WTC11 (cell line): ENCODE results near the gene NR3C1. TPM values are rescaled to one million over a fixed set of nuclear protein-coding genes. Genes with fewer than 3 reads are reported as not detected.

ENCODE experiments used
- ATAC-seq: fragments of 200-7000 bp; cut with Tn5 transposase; 2 replicates; pipeline ENCODE4 v1.10.0; 2021; ENCODE audit warnings: mild to moderate bottlenecking, moderate library complexity
- CTCF ChIA-PET: fragments of 300-600 bp; sonication (Branson Sonifier 250); formaldehyde crosslinking; loops from one replicate; lab custom pipeline; 2021; ENCODE audit warnings: antibody characterized with exemption; lab: Charles Lee
- POLR2A ChIA-PET: fragments of 350-600 bp; sonication (Branson Sonifier 250); formaldehyde crosslinking; loops from one replicate; lab custom pipeline; 2021; ENCODE audit warnings: antibody characterized with exemption; lab: Charles Lee
- DNase-seq: peaks from one replicate; pipeline ENCODE4 v3.0.0; 2021; ENCODE audit warnings: low spot score
- H3K27ac Mint-ChIP-seq: 2 replicates; pipeline ENCODE4 v1.8.0; 2021; ENCODE audit warnings: mixed read lengths
- H3K27me3 Mint-ChIP-seq: 2 replicates; pipeline ENCODE4 v1.8.0; 2021; ENCODE audit warnings: low read depth, mild to moderate bottlenecking, moderate library complexity, mixed read lengths
- H3K36me3 Mint-ChIP-seq: 2 replicates; pipeline ENCODE4 v1.8.0; 2021; ENCODE audit warnings: mixed read lengths
- H3K4me1 Mint-ChIP-seq: 2 replicates; pipeline ENCODE4 v1.8.0; 2022; ENCODE audit warnings: mixed read lengths
- H3K4me3 Mint-ChIP-seq: 2 replicates; pipeline ENCODE4 v1.8.0; 2021; ENCODE audit warnings: mild to moderate bottlenecking, moderate library complexity, mixed read lengths
- H3K9me3 Mint-ChIP-seq: 2 replicates; pipeline ENCODE4 v1.8.0; 2021; ENCODE audit warnings: mixed read lengths
- CREB1 ChIP-seq: sonication (generic); formaldehyde crosslinking; IDR thresholded peaks from 2 replicates; pipeline ENCODE4 v1.8.0; 2023; ENCODE audit warnings: mild to moderate bottlenecking, missing genetic modification reagents
- FOXJ3 ChIP-seq: sonication (generic); formaldehyde crosslinking; IDR thresholded peaks from 2 replicates; pipeline ENCODE4 v1.9.0; 2021; ENCODE audit warnings: missing genetic modification reagents, mild to moderate bottlenecking, borderline replicate concordance
- GRHL2 ChIP-seq: fragments of 250-450 bp; sonication (Bioruptor Pico); IDR thresholded peaks from 2 replicates; pipeline ENCODE4 v1.8.0; 2022; ENCODE audit warnings: mild to moderate bottlenecking, moderate library complexity; ENCODE audit not compliant: insufficient replicate concordance, severe bottlenecking
- HMGA2 ChIP-seq: fragments of 250-450 bp; sonication (Bioruptor Pico); IDR thresholded peaks from 2 replicates; pipeline ENCODE4 v1.4.0; 2021; ENCODE audit warnings: mild to moderate bottlenecking, moderate library complexity
- IRF2 ChIP-seq: sonication (generic); formaldehyde crosslinking; IDR thresholded peaks from 2 replicates; pipeline ENCODE4 v1.8.0; 2022; ENCODE audit warnings: low read depth, missing genetic modification reagents, borderline replicate concordance
- JUN ChIP-seq: sonication (generic); formaldehyde crosslinking; IDR thresholded peaks from 2 replicates; pipeline ENCODE4 v1.8.0; 2023; ENCODE audit warnings: mild to moderate bottlenecking, missing genetic modification reagents
- MYBL2 ChIP-seq: sonication (generic); formaldehyde crosslinking; IDR thresholded peaks from 2 replicates; pipeline ENCODE4 v1.8.1; 2023; ENCODE audit warnings: mild to moderate bottlenecking, moderate library complexity, missing genetic modification reagents
- NR3C1 ChIP-seq: sonication (generic); formaldehyde crosslinking; conservative IDR thresholded peaks from 2 replicates; pipeline ENCODE4 v1.8.1; 2023; ENCODE audit warnings: low read depth, mild to moderate bottlenecking, missing genetic modification reagents
- PRRX2 ChIP-seq: fragments of 250-450 bp; sonication (Bioruptor Pico); IDR thresholded peaks from 2 replicates; pipeline ENCODE4 v1.8.0; 2021; ENCODE audit warnings: mild to moderate bottlenecking
- SP1 ChIP-seq: sonication (generic); formaldehyde crosslinking; conservative IDR thresholded peaks from 2 replicates; pipeline ENCODE4 v1.8.1; 2022; ENCODE audit warnings: missing genetic modification reagents
- TEAD1 ChIP-seq: sonication (generic); formaldehyde crosslinking; IDR thresholded peaks from 2 replicates; pipeline ENCODE4 v1.8.0; 2022; ENCODE audit warnings: mild to moderate bottlenecking, missing genetic modification reagents
- total RNA-seq: library from RNA; stranded (reverse); gene quantifications from 3 replicates; pipeline ENCODE4 v1.2.3, GENCODE V29; 2021
- TF ChIP-seq, protein P1 (sequence below): sonication (generic); formaldehyde crosslinking; conservative IDR thresholded peaks from 2 replicates; pipeline ENCODE4 v1.8.1; 2023; ENCODE audit warnings: mild to moderate bottlenecking, low read depth, missing genetic modification reagents, moderate library complexity
- TF ChIP-seq, protein P2 (sequence below): sonication (generic); formaldehyde crosslinking; IDR thresholded peaks from 2 replicates; pipeline ENCODE4 v1.8.0; 2023; ENCODE audit warnings: mild to moderate bottlenecking, missing genetic modification reagents
- TF ChIP-seq, protein P3 (sequence below): sonication (generic); formaldehyde crosslinking; conservative IDR thresholded peaks from 2 replicates; pipeline ENCODE4 v1.8.1; 2022; ENCODE audit warnings: mild to moderate bottlenecking, missing genetic modification reagents
- TF ChIP-seq, protein P4 (sequence below): sonication (generic); formaldehyde crosslinking; IDR thresholded peaks from 2 replicates; pipeline ENCODE4 v1.8.0; 2022; ENCODE audit warnings: mild to moderate bottlenecking, missing genetic modification reagents
- TF ChIP-seq, protein P5 (sequence below): fragments of 250-450 bp; sonication (Bioruptor Pico); IDR thresholded peaks from 2 replicates; pipeline ENCODE4 v1.9.0; 2021; ENCODE audit warnings: mild to moderate bottlenecking
- TF ChIP-seq, protein P6 (sequence below): fragments of 250-450 bp; sonication (Bioruptor Pico); IDR thresholded peaks from 2 replicates; pipeline ENCODE4 v1.9.0; 2021; ENCODE audit warnings: moderate library complexity, mild to moderate bottlenecking, inconsistent platforms, borderline replicate concordance
- TF ChIP-seq, protein P7 (sequence below): fragments of 250-450 bp; sonication (Bioruptor Pico); IDR thresholded peaks from 2 replicates; pipeline ENCODE4 v1.9.0; 2021; ENCODE audit warnings: mild to moderate bottlenecking

NR3C1 gene
- total RNA-seq, 1 experiment from 2014 or later, result 15.0 TPM

DNA sequence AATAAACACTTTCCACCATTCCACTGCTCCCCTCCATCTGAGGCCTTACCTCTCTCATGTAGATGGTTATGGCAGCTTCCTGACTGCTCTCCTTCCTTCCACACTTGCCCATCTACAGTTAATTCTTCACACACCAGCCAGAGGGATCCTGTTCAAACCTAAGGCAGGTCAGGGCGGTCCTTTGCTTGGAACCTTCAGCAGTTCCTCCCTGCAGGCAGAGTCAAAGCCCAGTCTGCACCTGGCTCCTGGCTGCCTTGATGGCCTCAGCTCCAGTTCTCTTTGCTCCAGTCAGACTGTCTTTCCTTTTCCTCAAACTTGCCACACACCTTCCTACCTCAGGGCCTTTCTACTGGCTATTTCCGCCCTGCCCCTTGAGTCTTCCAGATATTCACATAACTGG lies 30.2 kb upstream of the NR3C1 start:
- no peak for TF ChIP-seq JUN
- no peak for TF ChIP-seq MYBL2
- no peak for TF ChIP-seq SP1 (CRISPR knock-in tag)
- TF ChIP-seq, protein P1, sequence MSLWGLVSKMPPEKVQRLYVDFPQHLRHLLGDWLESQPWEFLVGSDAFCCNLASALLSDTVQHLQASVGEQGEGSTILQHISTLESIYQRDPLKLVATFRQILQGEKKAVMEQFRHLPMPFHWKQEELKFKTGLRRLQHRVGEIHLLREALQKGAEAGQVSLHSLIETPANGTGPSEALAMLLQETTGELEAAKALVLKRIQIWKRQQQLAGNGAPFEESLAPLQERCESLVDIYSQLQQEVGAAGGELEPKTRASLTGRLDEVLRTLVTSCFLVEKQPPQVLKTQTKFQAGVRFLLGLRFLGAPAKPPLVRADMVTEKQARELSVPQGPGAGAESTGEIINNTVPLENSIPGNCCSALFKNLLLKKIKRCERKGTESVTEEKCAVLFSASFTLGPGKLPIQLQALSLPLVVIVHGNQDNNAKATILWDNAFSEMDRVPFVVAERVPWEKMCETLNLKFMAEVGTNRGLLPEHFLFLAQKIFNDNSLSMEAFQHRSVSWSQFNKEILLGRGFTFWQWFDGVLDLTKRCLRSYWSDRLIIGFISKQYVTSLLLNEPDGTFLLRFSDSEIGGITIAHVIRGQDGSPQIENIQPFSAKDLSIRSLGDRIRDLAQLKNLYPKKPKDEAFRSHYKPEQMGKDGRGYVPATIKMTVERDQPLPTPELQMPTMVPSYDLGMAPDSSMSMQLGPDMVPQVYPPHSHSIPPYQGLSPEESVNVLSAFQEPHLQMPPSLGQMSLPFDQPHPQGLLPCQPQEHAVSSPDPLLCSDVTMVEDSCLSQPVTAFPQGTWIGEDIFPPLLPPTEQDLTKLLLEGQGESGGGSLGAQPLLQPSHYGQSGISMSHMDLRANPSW (CRISPR knock-in tag), result no peak
- no peak for TF ChIP-seq TEAD1 (CRISPR knock-in tag)
- TF ChIP-seq, protein P2, sequence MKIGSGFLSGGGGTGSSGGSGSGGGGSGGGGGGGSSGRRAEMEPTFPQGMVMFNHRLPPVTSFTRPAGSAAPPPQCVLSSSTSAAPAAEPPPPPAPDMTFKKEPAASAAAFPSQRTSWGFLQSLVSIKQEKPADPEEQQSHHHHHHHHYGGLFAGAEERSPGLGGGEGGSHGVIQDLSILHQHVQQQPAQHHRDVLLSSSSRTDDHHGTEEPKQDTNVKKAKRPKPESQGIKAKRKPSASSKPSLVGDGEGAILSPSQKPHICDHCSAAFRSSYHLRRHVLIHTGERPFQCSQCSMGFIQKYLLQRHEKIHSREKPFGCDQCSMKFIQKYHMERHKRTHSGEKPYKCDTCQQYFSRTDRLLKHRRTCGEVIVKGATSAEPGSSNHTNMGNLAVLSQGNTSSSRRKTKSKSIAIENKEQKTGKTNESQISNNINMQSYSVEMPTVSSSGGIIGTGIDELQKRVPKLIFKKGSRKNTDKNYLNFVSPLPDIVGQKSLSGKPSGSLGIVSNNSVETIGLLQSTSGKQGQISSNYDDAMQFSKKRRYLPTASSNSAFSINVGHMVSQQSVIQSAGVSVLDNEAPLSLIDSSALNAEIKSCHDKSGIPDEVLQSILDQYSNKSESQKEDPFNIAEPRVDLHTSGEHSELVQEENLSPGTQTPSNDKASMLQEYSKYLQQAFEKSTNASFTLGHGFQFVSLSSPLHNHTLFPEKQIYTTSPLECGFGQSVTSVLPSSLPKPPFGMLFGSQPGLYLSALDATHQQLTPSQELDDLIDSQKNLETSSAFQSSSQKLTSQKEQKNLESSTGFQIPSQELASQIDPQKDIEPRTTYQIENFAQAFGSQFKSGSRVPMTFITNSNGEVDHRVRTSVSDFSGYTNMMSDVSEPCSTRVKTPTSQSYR (CRISPR knock-in tag), result no peak
- ATAC-seq, result peak; percentile 41
- DNase-seq, result no peak
- Mint-ChIP-seq H3K4me3 (no peak overlapping the region), H3K27me3 (no peaks in the 10 kb centered on the region), H3K27ac (no peak overlapping the region), H3K36me3 (no peaks in the 10 kb centered on the region), H3K9me3 (no peaks in the 10 kb centered on the region), H3K4me1 (peaks cover 22% of the 10 kb centered on the region)
- ChIA-PET POLR2A (no interaction called here), CTCF (interaction anchor here (1.5 kb wide), 1 partner anchor 30 kb away, joined by 4 read pairs; the partner anchor contains the start of gene NR3C1)

DNA sequence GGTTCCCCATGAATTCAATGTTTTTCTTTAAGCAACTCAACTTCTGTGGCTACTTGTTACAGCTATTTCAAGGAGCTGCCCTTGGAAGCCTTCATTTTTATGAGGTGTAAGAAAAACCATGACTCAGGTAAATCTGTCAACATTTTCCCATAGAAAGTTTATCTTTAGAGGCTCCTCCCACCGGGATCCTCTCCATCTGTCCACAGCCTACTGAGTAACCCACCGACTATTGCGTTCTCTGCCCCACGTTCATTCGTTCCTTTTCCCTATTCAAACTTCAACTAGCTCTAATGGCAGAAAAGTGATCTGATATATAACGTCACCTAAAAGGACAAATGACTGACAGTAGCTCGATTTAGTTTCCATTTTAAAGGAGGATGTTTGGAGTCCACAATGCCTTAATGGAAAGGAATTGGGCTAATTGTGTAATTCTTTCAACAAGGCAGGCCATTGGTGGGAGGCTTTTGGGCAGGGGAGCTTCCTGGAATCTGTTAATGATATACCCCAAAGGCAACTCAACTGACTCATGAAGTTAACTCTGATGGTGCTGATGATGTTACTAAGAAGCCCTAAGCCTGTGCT lies 29.3 kb upstream of the NR3C1 start:
- ATAC-seq, result no peak
- peaks cover 22% of the 10 kb centered on the region for H3K4me1 Mint-ChIP-seq
- H3K36me3 Mint-ChIP-seq, result no peaks in the 10 kb centered on the region
- H3K27ac Mint-ChIP-seq, result no peak overlapping the region
- no peaks in the 10 kb centered on the region for H3K9me3 Mint-ChIP-seq
- ChIA-PET POLR2A (no interaction called here), CTCF (no interaction called here)
- DNase-seq, result no peak
- H3K4me3 Mint-ChIP-seq, result no peak overlapping the region
- TF ChIP-seq, protein P3, sequence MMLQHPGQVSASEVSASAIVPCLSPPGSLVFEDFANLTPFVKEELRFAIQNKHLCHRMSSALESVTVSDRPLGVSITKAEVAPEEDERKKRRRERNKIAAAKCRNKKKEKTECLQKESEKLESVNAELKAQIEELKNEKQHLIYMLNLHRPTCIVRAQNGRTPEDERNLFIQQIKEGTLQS, result no peak
- TF ChIP-seq CREB1 (CRISPR knock-in tag) (no peak), IRF2 (CRISPR knock-in tag) (no peak), GRHL2 (CRISPR knock-in tag) (no peak), NR3C1 (no peak), FOXJ3 (no peak), PRRX2 (no peak), HMGA2 (CRISPR knock-in tag) (no peak), JUN (no peak)
- TF ChIP-seq, protein P4, sequence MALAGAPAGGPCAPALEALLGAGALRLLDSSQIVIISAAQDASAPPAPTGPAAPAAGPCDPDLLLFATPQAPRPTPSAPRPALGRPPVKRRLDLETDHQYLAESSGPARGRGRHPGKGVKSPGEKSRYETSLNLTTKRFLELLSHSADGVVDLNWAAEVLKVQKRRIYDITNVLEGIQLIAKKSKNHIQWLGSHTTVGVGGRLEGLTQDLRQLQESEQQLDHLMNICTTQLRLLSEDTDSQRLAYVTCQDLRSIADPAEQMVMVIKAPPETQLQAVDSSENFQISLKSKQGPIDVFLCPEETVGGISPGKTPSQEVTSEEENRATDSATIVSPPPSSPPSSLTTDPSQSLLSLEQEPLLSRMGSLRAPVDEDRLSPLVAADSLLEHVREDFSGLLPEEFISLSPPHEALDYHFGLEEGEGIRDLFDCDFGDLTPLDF, result no peak
- TF ChIP-seq, protein P5, sequence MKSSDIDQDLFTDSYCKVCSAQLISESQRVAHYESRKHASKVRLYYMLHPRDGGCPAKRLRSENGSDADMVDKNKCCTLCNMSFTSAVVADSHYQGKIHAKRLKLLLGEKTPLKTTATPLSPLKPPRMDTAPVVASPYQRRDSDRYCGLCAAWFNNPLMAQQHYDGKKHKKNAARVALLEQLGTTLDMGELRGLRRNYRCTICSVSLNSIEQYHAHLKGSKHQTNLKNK (CRISPR knock-in tag), result no peak
- TF ChIP-seq, protein P6, sequence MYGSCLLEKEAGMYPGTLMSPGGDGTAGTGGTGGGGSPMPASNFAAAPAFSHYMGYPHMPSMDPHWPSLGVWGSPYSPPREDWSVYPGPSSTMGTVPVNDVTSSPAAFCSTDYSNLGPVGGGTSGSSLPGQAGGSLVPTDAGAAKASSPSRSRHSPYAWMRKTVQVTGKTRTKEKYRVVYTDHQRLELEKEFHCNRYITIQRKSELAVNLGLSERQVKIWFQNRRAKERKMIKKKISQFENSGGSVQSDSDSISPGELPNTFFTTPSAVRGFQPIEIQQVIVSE, result no peak
- TF ChIP-seq, protein P7, sequence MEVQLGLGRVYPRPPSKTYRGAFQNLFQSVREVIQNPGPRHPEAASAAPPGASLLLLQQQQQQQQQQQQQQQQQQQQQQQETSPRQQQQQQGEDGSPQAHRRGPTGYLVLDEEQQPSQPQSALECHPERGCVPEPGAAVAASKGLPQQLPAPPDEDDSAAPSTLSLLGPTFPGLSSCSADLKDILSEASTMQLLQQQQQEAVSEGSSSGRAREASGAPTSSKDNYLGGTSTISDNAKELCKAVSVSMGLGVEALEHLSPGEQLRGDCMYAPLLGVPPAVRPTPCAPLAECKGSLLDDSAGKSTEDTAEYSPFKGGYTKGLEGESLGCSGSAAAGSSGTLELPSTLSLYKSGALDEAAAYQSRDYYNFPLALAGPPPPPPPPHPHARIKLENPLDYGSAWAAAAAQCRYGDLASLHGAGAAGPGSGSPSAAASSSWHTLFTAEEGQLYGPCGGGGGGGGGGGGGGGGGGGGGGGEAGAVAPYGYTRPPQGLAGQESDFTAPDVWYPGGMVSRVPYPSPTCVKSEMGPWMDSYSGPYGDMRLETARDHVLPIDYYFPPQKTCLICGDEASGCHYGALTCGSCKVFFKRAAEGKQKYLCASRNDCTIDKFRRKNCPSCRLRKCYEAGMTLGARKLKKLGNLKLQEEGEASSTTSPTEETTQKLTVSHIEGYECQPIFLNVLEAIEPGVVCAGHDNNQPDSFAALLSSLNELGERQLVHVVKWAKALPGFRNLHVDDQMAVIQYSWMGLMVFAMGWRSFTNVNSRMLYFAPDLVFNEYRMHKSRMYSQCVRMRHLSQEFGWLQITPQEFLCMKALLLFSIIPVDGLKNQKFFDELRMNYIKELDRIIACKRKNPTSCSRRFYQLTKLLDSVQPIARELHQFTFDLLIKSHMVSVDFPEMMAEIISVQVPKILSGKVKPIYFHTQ, result no peak
- TF ChIP-seq, all 79 proteins: peak for 0
- H3K27me3 Mint-ChIP-seq, result no peaks in the 10 kb centered on the region
